GM12872 (cell line): ENCODE data around the gene ATRNL1.

ENCODE experiments used
- TF ChIP-seq, protein P1 (sequence below): IDR thresholded peaks from 3 replicates; pipeline ENCODE4 v1.5.1; 2011; ENCODE audit warnings: low read depth, mild to moderate bottlenecking, low read length, moderate library complexity; ENCODE audit not compliant: insufficient read depth

ATRNL1 gene

DNA sequence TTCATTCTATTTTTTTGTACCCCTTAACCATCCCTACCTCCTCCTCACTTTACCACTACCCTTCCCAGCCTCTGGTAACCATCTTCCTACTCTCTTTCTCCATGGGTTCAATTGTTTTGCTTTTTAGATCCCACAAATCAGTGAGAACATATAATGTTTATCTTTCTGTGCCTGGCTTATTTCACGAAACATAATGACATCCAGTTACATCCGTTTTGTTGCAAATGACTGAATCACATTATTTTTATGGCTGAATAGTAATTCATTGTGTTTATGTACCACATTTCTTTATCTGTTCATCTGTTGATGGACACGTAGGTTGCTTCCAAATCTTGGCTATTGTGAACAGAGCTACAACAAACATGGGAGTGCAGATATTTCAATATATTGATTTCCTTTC, 24.1 kb downstream of the ATRNL1 start:
- TF ChIP-seq, protein P1, sequence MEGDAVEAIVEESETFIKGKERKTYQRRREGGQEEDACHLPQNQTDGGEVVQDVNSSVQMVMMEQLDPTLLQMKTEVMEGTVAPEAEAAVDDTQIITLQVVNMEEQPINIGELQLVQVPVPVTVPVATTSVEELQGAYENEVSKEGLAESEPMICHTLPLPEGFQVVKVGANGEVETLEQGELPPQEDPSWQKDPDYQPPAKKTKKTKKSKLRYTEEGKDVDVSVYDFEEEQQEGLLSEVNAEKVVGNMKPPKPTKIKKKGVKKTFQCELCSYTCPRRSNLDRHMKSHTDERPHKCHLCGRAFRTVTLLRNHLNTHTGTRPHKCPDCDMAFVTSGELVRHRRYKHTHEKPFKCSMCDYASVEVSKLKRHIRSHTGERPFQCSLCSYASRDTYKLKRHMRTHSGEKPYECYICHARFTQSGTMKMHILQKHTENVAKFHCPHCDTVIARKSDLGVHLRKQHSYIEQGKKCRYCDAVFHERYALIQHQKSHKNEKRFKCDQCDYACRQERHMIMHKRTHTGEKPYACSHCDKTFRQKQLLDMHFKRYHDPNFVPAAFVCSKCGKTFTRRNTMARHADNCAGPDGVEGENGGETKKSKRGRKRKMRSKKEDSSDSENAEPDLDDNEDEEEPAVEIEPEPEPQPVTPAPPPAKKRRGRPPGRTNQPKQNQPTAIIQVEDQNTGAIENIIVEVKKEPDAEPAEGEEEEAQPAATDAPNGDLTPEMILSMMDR = no peak

DNA sequence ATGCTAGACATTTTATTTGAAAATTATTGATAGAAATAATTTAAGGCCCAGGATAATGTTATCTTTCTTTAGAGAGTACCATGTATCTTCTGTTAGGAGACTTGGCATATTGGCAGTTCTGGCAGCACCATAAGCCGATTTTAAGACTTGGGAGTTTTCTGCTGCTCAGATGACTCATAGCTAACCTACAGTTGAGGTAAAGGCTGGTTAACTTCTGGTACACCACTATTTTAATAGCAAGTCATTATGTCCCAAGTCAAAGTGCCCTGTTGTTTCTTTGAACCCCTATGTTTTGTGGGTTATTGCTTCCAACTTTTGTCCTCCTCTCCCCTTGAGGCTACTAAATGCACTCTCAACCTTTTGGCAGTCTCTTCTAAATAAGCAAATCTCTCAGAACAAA, 25.2 kb downstream of the ATRNL1 start:
- TF ChIP-seq, protein P1 = no peak

DNA sequence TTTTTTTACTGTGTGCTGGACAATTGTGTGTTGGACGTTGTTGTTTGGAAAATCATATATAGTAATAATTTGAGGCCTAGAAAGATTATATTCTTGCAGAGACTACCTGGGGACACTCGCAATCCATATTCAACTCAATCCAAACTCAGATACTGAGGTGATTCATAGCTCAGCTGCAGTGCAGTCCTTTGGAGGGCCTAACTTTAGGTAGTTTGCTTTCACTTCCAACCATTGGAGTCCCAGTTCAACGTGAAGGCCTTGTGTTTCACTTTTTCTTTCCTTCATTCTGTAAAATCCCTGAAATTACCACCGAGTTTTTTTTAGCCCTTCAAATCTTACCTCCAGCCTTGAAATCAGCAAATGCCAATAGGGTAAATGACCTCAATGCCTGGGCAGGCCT, 32.3 kb downstream of the ATRNL1 start:
- TF ChIP-seq, protein P1 = no peak

DNA sequence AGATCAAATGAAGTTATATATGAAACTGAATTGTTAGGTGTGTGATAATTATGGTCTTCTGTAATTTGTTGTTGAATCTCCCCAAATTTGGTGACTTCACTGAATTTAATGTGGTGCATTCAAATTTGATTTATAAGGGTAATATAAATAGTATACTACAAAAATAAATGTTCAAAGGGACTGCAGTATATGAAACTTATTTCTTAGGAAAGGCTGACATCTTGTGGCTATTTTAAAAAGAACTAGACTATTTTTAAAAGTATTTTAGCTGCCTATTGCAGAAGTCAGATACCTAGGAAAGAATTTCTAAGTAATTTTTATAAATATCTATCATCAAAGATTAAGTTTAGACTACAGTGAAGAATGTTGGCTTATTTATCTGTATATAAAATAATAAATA, 36.6 kb downstream of the ATRNL1 start:
- TF ChIP-seq, protein P1 = no peak

DNA sequence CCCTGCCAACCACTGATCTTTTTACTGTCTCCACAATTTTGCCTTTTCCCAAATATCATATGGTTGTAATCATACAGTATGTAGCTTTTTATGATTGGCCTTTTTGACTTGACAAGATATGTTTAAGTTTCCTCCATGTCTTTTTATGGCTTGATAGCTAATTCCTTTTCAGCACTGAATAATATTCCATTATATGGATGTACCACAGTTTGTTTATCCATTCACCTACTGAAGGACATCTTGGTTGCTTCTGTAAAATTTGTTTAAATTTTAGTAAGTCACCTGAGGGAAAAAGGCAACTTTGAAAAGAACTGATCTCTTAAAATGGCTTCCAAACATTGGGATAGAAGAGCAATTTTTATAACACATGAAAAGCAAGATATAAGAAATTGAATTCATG, 43.5 kb downstream of the ATRNL1 start:
- TF ChIP-seq, protein P1 = no peak

DNA sequence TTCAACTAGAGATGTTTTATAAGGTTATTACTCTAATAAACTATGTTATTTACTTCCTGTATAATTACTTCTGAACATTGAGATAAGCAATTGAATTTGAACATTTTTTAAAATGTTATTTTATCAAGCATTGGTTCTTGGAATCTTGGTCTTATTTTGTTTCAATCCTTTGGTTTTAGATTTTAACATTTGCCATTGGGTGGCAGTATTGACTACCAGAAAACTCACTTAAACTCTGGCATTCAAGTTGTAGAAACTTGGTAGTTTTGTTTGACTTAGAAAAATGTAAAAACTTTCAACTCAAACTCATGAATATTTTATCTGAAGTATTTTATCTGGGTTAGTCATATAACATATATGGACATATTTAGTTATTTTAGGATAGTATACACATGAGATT, 48.1 kb downstream of the ATRNL1 start:
- TF ChIP-seq, protein P1 = peak; percentile 7; the same call in 1 of the 3 replicates

DNA sequence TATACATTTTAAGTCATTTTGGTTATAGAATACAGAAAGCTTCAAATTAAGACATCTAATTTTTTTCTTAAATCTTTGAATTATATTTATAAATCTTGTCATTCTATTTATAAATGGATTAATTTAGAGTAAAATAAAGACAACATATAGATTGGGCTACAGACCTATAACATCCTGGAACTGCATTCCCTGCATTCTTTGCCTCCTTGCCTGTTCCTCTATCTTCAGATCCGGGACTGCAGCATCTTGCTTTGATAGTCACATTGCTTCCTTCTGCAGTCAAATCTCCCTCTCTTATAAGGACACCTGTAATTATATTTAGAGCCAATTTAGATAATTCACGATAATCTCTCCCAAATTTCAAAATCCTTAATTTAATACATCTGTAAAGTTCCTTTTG, 64.2 kb downstream of the ATRNL1 start:
- TF ChIP-seq, protein P1 = no peak

DNA sequence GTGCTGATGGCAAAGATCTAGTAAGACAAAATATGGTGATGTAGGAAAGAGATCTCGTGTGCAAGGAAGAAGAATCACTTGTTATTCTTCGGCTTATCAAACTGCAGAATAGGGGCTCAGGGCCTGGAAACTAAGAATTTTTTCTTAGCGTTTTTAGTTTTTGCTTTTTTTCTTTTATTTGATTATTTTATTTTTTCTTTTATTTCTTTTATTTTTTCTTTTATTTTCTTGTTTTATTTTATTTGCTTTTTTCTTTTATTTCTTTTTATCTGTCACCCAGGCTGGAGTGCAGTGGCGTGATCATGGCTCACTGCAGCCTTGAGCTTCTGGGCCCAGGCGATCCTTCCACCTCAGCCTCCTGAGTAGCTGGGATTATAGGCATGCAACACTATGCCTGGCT, 70.0 kb downstream of the ATRNL1 start:
- TF ChIP-seq, protein P1 = no peak
